Measurements from ENCODE around the gene REEP5.
"Not testable (repeated sequence)": the region's sequence is repeated elsewhere in the genome, so short reads cannot be mapped to it uniquely, and the experiment has no call there.

Gene REEP5

GRCh38 chr5:112895682-112896081 lies 26.3 kb downstream of the REEP5 start:
- no peak for ATAC-seq
- TF ChIP-seq TCF4 (CRISPR knock-in tag; IDR thresholded peaks at IDR 0.05; ENCODE audit: borderline replicate concordance) (no peak), CREB5 (CRISPR knock-in tag; IDR thresholded peaks at IDR 0.05; ENCODE audit: low read depth) (no peak), SNAI2 (CRISPR knock-in tag; IDR thresholded peaks at IDR 0.05) (no peak), ZFP3 (CRISPR knock-in tag; IDR thresholded peaks at IDR 0.05) (no peak), RARB (CRISPR knock-in tag; IDR thresholded peaks at IDR 0.05) (no peak), GLIS3 (CRISPR knock-in tag; IDR thresholded peaks at IDR 0.05) (no peak)
- TF ChIP-seq, protein P1, sequence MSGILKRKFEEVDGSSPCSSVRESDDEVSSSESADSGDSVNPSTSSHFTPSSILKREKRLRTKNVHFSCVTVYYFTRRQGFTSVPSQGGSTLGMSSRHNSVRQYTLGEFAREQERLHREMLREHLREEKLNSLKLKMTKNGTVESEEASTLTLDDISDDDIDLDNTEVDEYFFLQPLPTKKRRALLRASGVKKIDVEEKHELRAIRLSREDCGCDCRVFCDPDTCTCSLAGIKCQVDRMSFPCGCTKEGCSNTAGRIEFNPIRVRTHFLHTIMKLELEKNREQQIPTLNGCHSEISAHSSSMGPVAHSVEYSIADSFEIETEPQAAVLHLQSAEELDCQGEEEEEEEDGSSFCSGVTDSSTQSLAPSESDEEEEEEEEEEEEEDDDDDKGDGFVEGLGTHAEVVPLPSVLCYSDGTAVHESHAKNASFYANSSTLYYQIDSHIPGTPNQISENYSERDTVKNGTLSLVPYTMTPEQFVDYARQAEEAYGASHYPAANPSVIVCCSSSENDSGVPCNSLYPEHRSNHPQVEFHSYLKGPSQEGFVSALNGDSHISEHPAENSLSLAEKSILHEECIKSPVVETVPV (CRISPR knock-in tag; IDR thresholded peaks at IDR 0.05): no peak
- TF ChIP-seq, protein P2, sequence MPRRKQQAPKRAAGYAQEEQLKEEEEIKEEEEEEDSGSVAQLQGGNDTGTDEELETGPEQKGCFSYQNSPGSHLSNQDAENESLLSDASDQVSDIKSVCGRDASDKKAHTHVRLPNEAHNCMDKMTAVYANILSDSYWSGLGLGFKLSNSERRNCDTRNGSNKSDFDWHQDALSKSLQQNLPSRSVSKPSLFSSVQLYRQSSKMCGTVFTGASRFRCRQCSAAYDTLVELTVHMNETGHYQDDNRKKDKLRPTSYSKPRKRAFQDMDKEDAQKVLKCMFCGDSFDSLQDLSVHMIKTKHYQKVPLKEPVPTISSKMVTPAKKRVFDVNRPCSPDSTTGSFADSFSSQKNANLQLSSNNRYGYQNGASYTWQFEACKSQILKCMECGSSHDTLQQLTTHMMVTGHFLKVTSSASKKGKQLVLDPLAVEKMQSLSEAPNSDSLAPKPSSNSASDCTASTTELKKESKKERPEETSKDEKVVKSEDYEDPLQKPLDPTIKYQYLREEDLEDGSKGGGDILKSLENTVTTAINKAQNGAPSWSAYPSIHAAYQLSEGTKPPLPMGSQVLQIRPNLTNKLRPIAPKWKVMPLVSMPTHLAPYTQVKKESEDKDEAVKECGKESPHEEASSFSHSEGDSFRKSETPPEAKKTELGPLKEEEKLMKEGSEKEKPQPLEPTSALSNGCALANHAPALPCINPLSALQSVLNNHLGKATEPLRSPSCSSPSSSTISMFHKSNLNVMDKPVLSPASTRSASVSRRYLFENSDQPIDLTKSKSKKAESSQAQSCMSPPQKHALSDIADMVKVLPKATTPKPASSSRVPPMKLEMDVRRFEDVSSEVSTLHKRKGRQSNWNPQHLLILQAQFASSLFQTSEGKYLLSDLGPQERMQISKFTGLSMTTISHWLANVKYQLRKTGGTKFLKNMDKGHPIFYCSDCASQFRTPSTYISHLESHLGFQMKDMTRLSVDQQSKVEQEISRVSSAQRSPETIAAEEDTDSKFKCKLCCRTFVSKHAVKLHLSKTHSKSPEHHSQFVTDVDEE (CRISPR knock-in tag; IDR thresholded peaks at IDR 0.05): no peak

DNA sequence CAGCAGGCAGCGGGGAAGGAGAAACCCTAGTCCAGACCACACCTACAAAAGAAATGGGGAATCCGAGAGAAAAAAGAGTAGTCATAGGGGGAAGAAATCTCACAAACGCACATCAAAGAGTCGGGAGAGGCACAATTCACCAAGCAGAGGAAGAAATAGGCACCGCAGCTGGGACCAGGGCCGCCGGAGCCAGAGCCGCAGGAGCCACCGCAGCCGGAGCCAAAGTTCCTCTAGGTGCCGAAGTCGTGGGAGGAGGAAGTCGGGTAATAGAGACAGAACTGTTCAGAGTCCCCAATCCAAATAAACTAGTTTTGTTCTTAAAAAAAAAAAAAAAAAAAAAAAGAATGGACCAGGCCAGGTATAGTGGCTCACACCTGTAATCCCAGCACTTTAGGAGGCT lies 29.3 kb downstream of the REEP5 start:
- no peak for ATAC-seq
- TF ChIP-seq, protein P2 (CRISPR knock-in tag; IDR thresholded peaks at IDR 0.05): no peak
- no peak for TF ChIP-seq ZFP3 (CRISPR knock-in tag; IDR thresholded peaks at IDR 0.05)
- TF ChIP-seq ZNF565 (CRISPR knock-in tag; conservative IDR thresholded peaks at IDR 0.05; ENCODE audit: low read depth): no peak
- no peak for TF ChIP-seq ZC3H10 (CRISPR knock-in tag; IDR thresholded peaks at IDR 0.05)
- TF ChIP-seq CSDC2 (CRISPR knock-in tag; IDR thresholded peaks at IDR 0.05): no peak
- no peak for TF ChIP-seq SNAI2 (CRISPR knock-in tag; IDR thresholded peaks at IDR 0.05)
- TF ChIP-seq ARNTL (CRISPR knock-in tag; IDR thresholded peaks at IDR 0.05; ENCODE audit: borderline replicate concordance, low read depth): no peak
- no peak for TF ChIP-seq ZFP30 (CRISPR knock-in tag; IDR thresholded peaks at IDR 0.05)
- no peak for TF ChIP-seq POU6F1 (CRISPR knock-in tag; IDR thresholded peaks at IDR 0.05; ENCODE audit: borderline replicate concordance, low read depth)
- TF ChIP-seq RARB (CRISPR knock-in tag; IDR thresholded peaks at IDR 0.05): no peak
- TF ChIP-seq CREB5 (CRISPR knock-in tag; IDR thresholded peaks at IDR 0.05; ENCODE audit: low read depth): no peak
- no peak for TF ChIP-seq OSR1 (CRISPR knock-in tag; IDR thresholded peaks at IDR 0.05)
- TF ChIP-seq, protein P1 (CRISPR knock-in tag; IDR thresholded peaks at IDR 0.05): no peak
- TF ChIP-seq TOX (CRISPR knock-in tag; IDR thresholded peaks at IDR 0.05; ENCODE audit: borderline replicate concordance): no peak
- no peak for TF ChIP-seq ISL1 (CRISPR knock-in tag; IDR thresholded peaks at IDR 0.05)
- TF ChIP-seq PATZ1 (CRISPR knock-in tag; IDR thresholded peaks at IDR 0.05; ENCODE audit: borderline replicate concordance): no peak
- TF ChIP-seq TCF4 (CRISPR knock-in tag; IDR thresholded peaks at IDR 0.05; ENCODE audit: borderline replicate concordance): no peak
- TF ChIP-seq ZNF8 (CRISPR knock-in tag; IDR thresholded peaks at IDR 0.05): no peak

- not testable (repeated sequence) for ATAC-seq
Measured at GRCh38 chr5:112892066-112892465, 30.0 kb downstream of the REEP5 start.

Data from SK-N-SH treated with all-trans-retinoic acid at 6 μM for 48 hours (cell line).